Measurements from ENCODE around the gene SLC25A11. TPM values are rescaled to one million over a fixed set of nuclear protein-coding genes. Genes with fewer than 3 reads are reported as not detected.

SLC25A11 gene
- total and polyA plus RNA-seq, 4 donors = 28.5 to 54.1 (median 46.0) TPM

GRCh38 chr17:4887581-4887980 is 52.3 kb downstream of the SLC25A11 start:
- DNase-seq (ENCODE audit: low spot score) = no peak
- no peak overlapping the region for H3K27ac ChIP-seq (ENCODE audit: low read depth in 1 of 2, low read length in 2 of 2)
- no peaks in the 10 kb centered on the region for H3K27me3 ChIP-seq (ENCODE audit: control insufficient read depth in 4 of 4, insufficient read depth in 4 of 4, low read length in 3 of 4)
- no peak overlapping the region for H3K9ac ChIP-seq (ENCODE audit: low read depth in 1 of 2, low read length in 2 of 2)
- peaks cover 20 to 56% (median 31%) of the 10 kb centered on the region in 4 donors for H3K36me3 ChIP-seq (ENCODE audit: control insufficient read depth in 4 of 4, insufficient read depth in 3 of 4, low read depth in 1 of 4, low read length in 3 of 4)
- TF ChIP-seq ATF3 (IDR thresholded peaks at IDR 0.05) = no peak
- no peak for TF ChIP-seq TAF1 (conservative IDR thresholded peaks at IDR 0.05)
- TF ChIP-seq SP1 (IDR thresholded peaks at IDR 0.05) = no peak
- no peak for TF ChIP-seq FOXA1 (IDR thresholded peaks at IDR 0.05)
- TF ChIP-seq YY1 (IDR thresholded peaks at IDR 0.05) = no peak
- no peak for TF ChIP-seq JUND (IDR thresholded peaks at IDR 0.05)
- no peak for TF ChIP-seq RAD21 (IDR thresholded peaks at IDR 0.05)
- no peak for TF ChIP-seq MAX (IDR thresholded peaks at IDR 0.05)
- TF ChIP-seq EGR1 (IDR thresholded peaks at IDR 0.05; ENCODE audit: low read depth in 2 of 2) = no peak
- no peak for TF ChIP-seq REST (IDR thresholded peaks at IDR 0.05)
- no peak for TF ChIP-seq FOXA2 (IDR thresholded peaks at IDR 0.05)
- TF ChIP-seq RXRA (IDR thresholded peaks at IDR 0.05) = no peak
- 95% methylated on average over 18 of the region's 18 CpGs for WGBS
- H3K9me3 ChIP-seq (ENCODE audit: control insufficient read depth in 4 of 4, low read length in 3 of 4) = no peaks in the 10 kb centered on the region
- no peak overlapping the region for H3K4me3 ChIP-seq (ENCODE audit: low read depth in 1 of 3, low read length in 3 of 3)
- H3K4me1 ChIP-seq (ENCODE audit: control insufficient read depth in 4 of 4, insufficient read depth in 4 of 4, low read length in 3 of 4) = peaks cover 0 to 5% (median 3%) of the 10 kb centered on the region in 4 donors

Small RNAs within 50 kb of the gene (small RNA-seq; reads per million reads assigned to genes)
- gene MIR6864 (not detected), gene MIR6865 (not detected)

Other genes with a start within 250 kb of the SLC25A11 start
- gene PELP1, start 235.9 kb downstream of the SLC25A11 start, total RNA-seq = 10 to 100 TPM; 14.2 to 14.8 TPM
- 10 to 100 TPM in 1 of 2 donors, 1 to 10 TPM in 1; 5.1 to 12.8 TPM for gene PELP1, start 235.9 kb downstream of the SLC25A11 start, polyA plus RNA-seq
- 10 to 100 TPM; 11.8 to 14.1 TPM for gene ARRB2, start 229.4 kb downstream of the SLC25A11 start, total RNA-seq
- 10 to 100 TPM; 13.7 to 16.5 TPM for gene ARRB2, start 229.4 kb downstream of the SLC25A11 start, polyA plus RNA-seq
- gene MED11, start 208.6 kb downstream of the SLC25A11 start, total RNA-seq = 10 to 100 TPM; 11.2 to 11.5 TPM
- 10 to 100 TPM; 15.9 to 35.6 TPM for gene MED11, start 208.6 kb downstream of the SLC25A11 start, polyA plus RNA-seq
- gene ZMYND15, start 200.2 kb downstream of the SLC25A11 start, total RNA-seq = under 1 TPM; 0.47 to 0.67 TPM
- gene ZMYND15, start 200.2 kb downstream of the SLC25A11 start, polyA plus RNA-seq = 1 to 10 TPM in 1 of 2 donors, under 1 TPM in 1; 0.75 to 2.4 TPM
- 10 to 100 TPM; 10.7 to 15.3 TPM for gene CXCL16, start 200.1 kb downstream of the SLC25A11 start, total RNA-seq
- gene CXCL16, start 200.1 kb downstream of the SLC25A11 start, polyA plus RNA-seq = 10 to 100 TPM; 16.9 to 41.1 TPM
- 10 to 100 TPM; 20.1 to 32.5 TPM for gene TM4SF5, start 168.2 kb downstream of the SLC25A11 start, total RNA-seq
- gene TM4SF5, start 168.2 kb downstream of the SLC25A11 start, polyA plus RNA-seq = 100 to 1,000 TPM; 198 to 309 TPM
- gene VMO1, start 153.7 kb downstream of the SLC25A11 start, total RNA-seq = 1 to 10 TPM; 1.7 to 1.8 TPM
- 1 to 10 TPM; 5.9 to 9.1 TPM for gene VMO1, start 153.7 kb downstream of the SLC25A11 start, polyA plus RNA-seq
- 10 to 100 TPM; 15.1 to 34.5 TPM for gene GLTPD2, start 151.1 kb downstream of the SLC25A11 start, total RNA-seq
- 10 to 100 TPM; 16.9 to 63.2 TPM for gene GLTPD2, start 151.1 kb downstream of the SLC25A11 start, polyA plus RNA-seq
- gene PSMB6, start 143.9 kb downstream of the SLC25A11 start, total RNA-seq = 10 to 100 TPM; 64.7 to 95.5 TPM
- 100 to 1,000 TPM; 155 to 219 TPM for gene PSMB6, start 143.9 kb downstream of the SLC25A11 start, polyA plus RNA-seq
- 10 to 100 TPM in 1 of 2 donors, 1 to 10 TPM in 1; 3.5 to 15.8 TPM for gene PLD2, start 132.9 kb downstream of the SLC25A11 start, total RNA-seq
- 1 to 10 TPM; 5.6 to 6.0 TPM for gene PLD2, start 132.9 kb downstream of the SLC25A11 start, polyA plus RNA-seq
- gene MINK1, start 106.7 kb downstream of the SLC25A11 start, total RNA-seq = 10 to 100 TPM; 25.6 to 30.6 TPM
- gene MINK1, start 106.7 kb downstream of the SLC25A11 start, polyA plus RNA-seq = 10 to 100 TPM in 1 of 2 donors, 1 to 10 TPM in 1; 6.9 to 16.6 TPM
- gene C17orf107, start 40.5 kb downstream of the SLC25A11 start, total RNA-seq = 1 to 10 TPM; 1.1 to 2.3 TPM
- gene C17orf107, start 40.5 kb downstream of the SLC25A11 start, polyA plus RNA-seq = 1 to 10 TPM in 1 of 2 donors, under 1 TPM in 1; 0.19 to 5.9 TPM
- gene CHRNE, start 36.9 kb downstream of the SLC25A11 start, total RNA-seq = under 1 TPM; 0.19 to 0.84 TPM
- gene CHRNE, start 36.9 kb downstream of the SLC25A11 start, polyA plus RNA-seq = 1 to 10 TPM in 1 of 2 donors, under 1 TPM in 1; 0.47 to 3.1 TPM
- gene GP1BA, start 7.8 kb downstream of the SLC25A11 start, total RNA-seq = 1 to 10 TPM in 1 of 2 donors, not detected in 1; 2.3 TPM
- under 1 TPM; 0.03 to 0.18 TPM for gene GP1BA, start 7.8 kb downstream of the SLC25A11 start, polyA plus RNA-seq
- gene RNF167, start 222 bp upstream of the SLC25A11 start, total RNA-seq = 10 to 100 TPM; 15.9 to 23.4 TPM
- gene RNF167, start 222 bp upstream of the SLC25A11 start, polyA plus RNA-seq = 10 to 100 TPM; 25.4 to 72.6 TPM
- gene PFN1, start 8.5 kb upstream of the SLC25A11 start, total RNA-seq = 100 to 1,000 TPM; 150 to 672 TPM
- gene PFN1, start 8.5 kb upstream of the SLC25A11 start, polyA plus RNA-seq = 100 to 1,000 TPM; 568 to 592 TPM
- 10 to 100 TPM; 26.3 to 27.5 TPM for gene ENO3, start 11.1 kb upstream of the SLC25A11 start, total RNA-seq
- gene ENO3, start 11.1 kb upstream of the SLC25A11 start, polyA plus RNA-seq = 100 to 1,000 TPM in 1 of 2 donors, 10 to 100 TPM in 1; 34.1 to 117 TPM
- gene SPAG7, start 27.8 kb upstream of the SLC25A11 start, total RNA-seq = 10 to 100 TPM; 18.6 to 19.8 TPM
- 10 to 100 TPM; 32.1 to 66.3 TPM for gene SPAG7, start 27.8 kb upstream of the SLC25A11 start, polyA plus RNA-seq
- 1 to 10 TPM; 7.8 to 9.6 TPM for gene CAMTA2, start 47.6 kb upstream of the SLC25A11 start, total RNA-seq
- gene CAMTA2, start 47.6 kb upstream of the SLC25A11 start, polyA plus RNA-seq = 10 to 100 TPM; 14.3 to 17.6 TPM
- gene INCA1, start 57.5 kb upstream of the SLC25A11 start, total RNA-seq = under 1 TPM; 0.28 to 0.42 TPM
- under 1 TPM; 0.68 to 0.75 TPM for gene INCA1, start 57.5 kb upstream of the SLC25A11 start, polyA plus RNA-seq
- 10 to 100 TPM; 19.7 to 62.2 TPM for gene KIF1C, start 57.9 kb upstream of the SLC25A11 start, total RNA-seq
- gene KIF1C, start 57.9 kb upstream of the SLC25A11 start, polyA plus RNA-seq = 10 to 100 TPM; 10.4 to 53.8 TPM
- gene SLC52A1, start 95.4 kb upstream of the SLC25A11 start, total RNA-seq = under 1 TPM in 1 of 2 donors, not detected in 1; 0.28 TPM
- gene SLC52A1, start 95.4 kb upstream of the SLC25A11 start, polyA plus RNA-seq = under 1 TPM; 0.08 to 0.11 TPM
- gene ZFP3, start 138.4 kb upstream of the SLC25A11 start, total RNA-seq = 1 to 10 TPM; 1.6 TPM
- gene ZFP3, start 138.4 kb upstream of the SLC25A11 start, polyA plus RNA-seq = under 1 TPM; 0.46 to 0.56 TPM
- gene ZNF232, start 171.8 kb upstream of the SLC25A11 start, total RNA-seq = 1 to 10 TPM; 2.5 to 4.0 TPM
- 1 to 10 TPM; 2.9 to 3.0 TPM for gene ZNF232, start 171.8 kb upstream of the SLC25A11 start, polyA plus RNA-seq
- gene USP6, start 176.0 kb upstream of the SLC25A11 start, total RNA-seq = under 1 TPM; under 0.01 to 0.05 TPM
- gene USP6, start 176.0 kb upstream of the SLC25A11 start, polyA plus RNA-seq = under 1 TPM in 1 of 2 donors, not detected in 1; 0.18 TPM

All from liver (tissue), 10 donors.